A673 (cell line): ENCODE measurements around the gene CMTM5. TPM values are rescaled to one million over a fixed set of nuclear protein-coding genes. Genes with fewer than 3 reads are reported as not detected.

Source experiments
- BruUV-seq: library from RNA; stranded (reverse); fragments of 400-500 nt; replicated peaks from 2 replicates; lab custom pipeline; 2021; lab: Mats Ljungman, UMichigan
- CTCF ChIA-PET: fragments of 300-600 bp; sonication (Branson Sonifier 250); formaldehyde crosslinking; loops from one replicate; lab custom pipeline; 2022; ENCODE audit warnings: antibody characterized with exemption; lab: Charles Lee
- POLR2A ChIA-PET: fragments of 300-600 bp; sonication (Branson Sonifier 250); formaldehyde crosslinking; loops from one replicate; lab custom pipeline; 2022; ENCODE audit warnings: antibody characterized with exemption; ENCODE audit not compliant: low non-redundant PET; lab: Charles Lee
- DNase-seq: peaks from one replicate; pipeline ENCODE4 v3.0.0-alpha.2; 2015; ENCODE audit warnings: low spot score
- H3K27ac ChIP-seq: fragments of 200-600 bp; sonication (generic); 2 replicates; pipeline ENCODE4 v1.5.1; 2016; ENCODE audit warnings: mixed run types, low read depth, mild to moderate bottlenecking, mixed read lengths, antibody characterized with exemption, low read length; ENCODE audit not compliant: poor library complexity, severe bottlenecking
- H3K27me3 ChIP-seq: fragments of 200-600 bp; sonication (generic); replicated peaks from 2 replicates; pipeline ENCODE4 v1.6.1; 2017; ENCODE audit warnings: mixed run types, low read depth, mild to moderate bottlenecking, mixed read lengths, antibody characterized with exemption, low read length; ENCODE audit not compliant: insufficient read depth, poor library complexity
- H3K36me3 ChIP-seq: fragments of 200-600 bp; sonication (generic); 2 replicates; pipeline ENCODE4 v1.6.1; 2016; ENCODE audit warnings: mixed run types, mild to moderate bottlenecking, mixed read lengths, antibody characterized with exemption, low read length; ENCODE audit not compliant: insufficient read depth, poor library complexity, severe bottlenecking
- H3K4me1 ChIP-seq: fragments of 200-600 bp; sonication (generic); 2 replicates; pipeline ENCODE4 v1.6.1; 2017; ENCODE audit warnings: mixed run types, mild to moderate bottlenecking, mixed read lengths, antibody characterized with exemption, low read length; ENCODE audit not compliant: insufficient read depth, poor library complexity, severe bottlenecking
- H3K4me3 ChIP-seq: fragments of 200-600 bp; sonication (generic); 2 replicates; pipeline ENCODE4 v1.5.1; 2016; ENCODE audit warnings: low read depth, mixed run types, mild to moderate bottlenecking, mixed read lengths, low read length; ENCODE audit not compliant: poor library complexity, severe bottlenecking
- H3K9me3 ChIP-seq: fragments of 200-600 bp; sonication (generic); 2 replicates; pipeline ENCODE4 v1.6.1; 2016; ENCODE audit warnings: mixed run types, low read depth, mild to moderate bottlenecking, mixed read lengths, antibody characterized with exemption, low read length; ENCODE audit not compliant: poor library complexity, severe bottlenecking
- EZH2 ChIP-seq: fragments of 200-600 bp; sonication (generic); IDR thresholded peaks from 2 replicates; pipeline ENCODE4 v1.6.1; 2017; ENCODE audit warnings: borderline replicate concordance, low read depth, mild to moderate bottlenecking, mixed read lengths, antibody characterized with exemption, low read length; ENCODE audit not compliant: poor library complexity, severe bottlenecking
- intact Hi-C: fragments of 100-400 bp; cut with micrococcal nuclease; formaldehyde crosslinking; loops from one replicate; pipeline ENCODE4 v1.10.0; 2022; ENCODE audit not compliant: unreplicated experiment
- total RNA-seq: library from RNA; stranded (reverse); gene quantifications from 2 replicates; pipeline ENCODE4 v1.2.3, GENCODE V29; 2021
- TF ChIP-seq, protein P1 (sequence below): fragments of 300-800, 200-600 bp; sonication (generic); conservative IDR thresholded peaks from 2 replicates; pipeline ENCODE4 v1.5.1; 2017; ENCODE audit warnings: low read depth, mild to moderate bottlenecking, antibody characterized with exemption, low read length, moderate library complexity, mixed read lengths

Gene CMTM5
- total RNA-seq, 1 experiment from 2014 or later, result not detected

DNA sequence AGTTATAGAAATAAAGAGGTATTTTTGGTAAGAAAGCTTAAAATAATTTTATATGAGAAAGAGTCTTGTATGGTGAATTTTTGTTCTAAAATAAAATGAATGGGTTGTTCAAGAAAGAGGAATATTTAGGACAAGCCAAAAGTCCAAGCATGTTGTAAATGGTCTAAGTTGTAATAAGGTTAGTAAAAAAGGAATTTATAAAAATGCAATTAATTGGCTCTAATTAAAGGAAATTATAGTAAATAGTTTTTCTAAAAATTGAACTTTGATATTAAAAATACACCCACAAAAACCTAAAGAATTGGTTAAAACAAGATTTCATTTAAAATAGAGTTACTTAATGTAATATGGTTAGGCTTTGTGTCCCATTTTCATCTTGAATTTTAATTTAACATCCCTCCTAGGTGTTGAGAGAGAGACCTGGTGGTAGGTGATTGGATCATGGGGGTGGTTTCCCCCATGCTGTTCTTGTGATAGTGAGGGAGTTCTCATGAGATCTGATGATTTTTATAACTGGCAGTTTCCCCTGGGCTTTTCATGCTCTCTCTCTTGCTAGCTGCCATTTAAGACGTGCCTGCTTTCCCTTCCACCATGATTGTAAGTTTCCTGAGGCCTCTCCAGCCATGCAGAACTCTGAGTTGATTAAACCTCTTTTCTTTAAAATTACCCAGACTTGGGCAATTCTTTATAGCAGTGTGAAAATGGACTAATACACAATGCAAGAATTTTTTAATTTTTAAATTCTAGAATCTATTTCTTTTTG lies 37.2 kb upstream of the CMTM5 start:
- TF ChIP-seq EZH2, result no peak
- TF ChIP-seq, protein P1, sequence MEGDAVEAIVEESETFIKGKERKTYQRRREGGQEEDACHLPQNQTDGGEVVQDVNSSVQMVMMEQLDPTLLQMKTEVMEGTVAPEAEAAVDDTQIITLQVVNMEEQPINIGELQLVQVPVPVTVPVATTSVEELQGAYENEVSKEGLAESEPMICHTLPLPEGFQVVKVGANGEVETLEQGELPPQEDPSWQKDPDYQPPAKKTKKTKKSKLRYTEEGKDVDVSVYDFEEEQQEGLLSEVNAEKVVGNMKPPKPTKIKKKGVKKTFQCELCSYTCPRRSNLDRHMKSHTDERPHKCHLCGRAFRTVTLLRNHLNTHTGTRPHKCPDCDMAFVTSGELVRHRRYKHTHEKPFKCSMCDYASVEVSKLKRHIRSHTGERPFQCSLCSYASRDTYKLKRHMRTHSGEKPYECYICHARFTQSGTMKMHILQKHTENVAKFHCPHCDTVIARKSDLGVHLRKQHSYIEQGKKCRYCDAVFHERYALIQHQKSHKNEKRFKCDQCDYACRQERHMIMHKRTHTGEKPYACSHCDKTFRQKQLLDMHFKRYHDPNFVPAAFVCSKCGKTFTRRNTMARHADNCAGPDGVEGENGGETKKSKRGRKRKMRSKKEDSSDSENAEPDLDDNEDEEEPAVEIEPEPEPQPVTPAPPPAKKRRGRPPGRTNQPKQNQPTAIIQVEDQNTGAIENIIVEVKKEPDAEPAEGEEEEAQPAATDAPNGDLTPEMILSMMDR, result no peak
- no peaks in the 10 kb centered on the region for H3K36me3 ChIP-seq
- intact Hi-C loops, result no loop called here
- no peak overlapping the region for H3K4me3 ChIP-seq
- no peaks in the 10 kb centered on the region for H3K4me1 ChIP-seq
- ChIA-PET CTCF (no interaction called here), POLR2A (no interaction called here)
- no peak overlapping the region for H3K27ac ChIP-seq
- no peak for DNase-seq
- no peaks in the 10 kb centered on the region for H3K27me3 ChIP-seq
- peaks cover 23% of the 10 kb centered on the region for H3K9me3 ChIP-seq
- BruUV-seq, result no TSS peak

- Histone ChIP-seq H3K27ac (no peak overlapping the region), H3K4me3 (no peak overlapping the region), H3K36me3 (no peaks in the 10 kb centered on the region), H3K27me3 (no peaks in the 10 kb centered on the region), H3K4me1 (no peaks in the 10 kb centered on the region), H3K9me3 (peaks cover 14% of the 10 kb centered on the region)
- ChIA-PET CTCF (no interaction called here), POLR2A (no interaction called here)
- no TSS peak for BruUV-seq
- no peak for TF ChIP-seq EZH2
- TF ChIP-seq, protein P1, result peak; percentile 31; the same call in 1 of the 2 replicates
- DNase-seq, result no peak
- intact Hi-C loops, result no loop called here
Observed at GRCh38 chr14:23344481-23344880, 32.4 kb upstream of the CMTM5 start.

- no peaks in the 10 kb centered on the region for H3K36me3 ChIP-seq
- CTCF ChIA-PET, result interaction anchor here (0.6 kb wide), 1 partner anchor 27 kb away, joined by 3 read pairs; no protein-coding TSS in a partner anchor
- POLR2A ChIA-PET, result no interaction called here
- no peak for TF ChIP-seq EZH2
- TF ChIP-seq, protein P1, result no peak
- no peaks in the 10 kb centered on the region for H3K9me3 ChIP-seq
- no peaks in the 10 kb centered on the region for H3K4me1 ChIP-seq
- no peaks in the 10 kb centered on the region for H3K27me3 ChIP-seq
- intact Hi-C loops, result no loop called here
- H3K4me3 ChIP-seq, result no peak overlapping the region
- no peak for DNase-seq
- no TSS peak for BruUV-seq
- H3K27ac ChIP-seq, result no peak overlapping the region
Observed at GRCh38 chr14:23345987-23346692, 30.7 kb upstream of the CMTM5 start.
